H9 (cell line): Measurements from ENCODE around the gene MMP17. TPM values are rescaled to one million over a fixed set of nuclear protein-coding genes. Genes with fewer than 3 reads are reported as not detected.

ENCODE experiments used
- DNase-seq: peaks from one replicate; pipeline ENCODE4 v3.0.0-alpha.2; 2017
- H2AFZ ChIP-seq: one replicate; pipeline ENCODE4 v1.6.1; 2013; ENCODE audit warnings: mild to moderate bottlenecking, low read length, control low read depth, moderate library complexity
- H2AK5ac ChIP-seq: 2 replicates; pipeline ENCODE4 v1.6.1; 2013; ENCODE audit warnings: low read length, control low read depth, mixed read lengths; ENCODE audit not compliant: insufficient read length
- H2BK120ac ChIP-seq: one replicate; pipeline ENCODE4 v1.6.1; 2013; ENCODE audit warnings: low read depth, mild to moderate bottlenecking, low read length, control low read depth, inconsistent platforms; ENCODE audit not compliant: poor library complexity, severe bottlenecking
- H2BK12ac ChIP-seq: 2 replicates; pipeline ENCODE4 v1.6.1; 2013; ENCODE audit warnings: low read length, control low read depth, mixed read lengths, low read depth; ENCODE audit not compliant: insufficient read length
- H2BK15ac ChIP-seq: 2 replicates; pipeline ENCODE4 v1.6.1; 2013; ENCODE audit warnings: low read depth, low read length, control low read depth
- H2BK20ac ChIP-seq: one replicate; pipeline ENCODE4 v1.6.1; 2013; ENCODE audit warnings: low read depth, mild to moderate bottlenecking, low read length, control low read depth, inconsistent platforms; ENCODE audit not compliant: poor library complexity, severe bottlenecking
- H2BK5ac ChIP-seq: 2 replicates; pipeline ENCODE4 v1.6.1; 2013; ENCODE audit warnings: low read length, control low read depth, mixed read lengths; ENCODE audit not compliant: insufficient read length
- H3K14ac ChIP-seq: 2 replicates; pipeline ENCODE4 v1.6.1; 2013; ENCODE audit warnings: low read length, control low read depth; ENCODE audit not compliant: insufficient read depth
- H3K18ac ChIP-seq: 2 replicates; pipeline ENCODE4 v1.6.1; 2013; ENCODE audit warnings: low read depth, mild to moderate bottlenecking, mixed read lengths, low read length, control low read depth; ENCODE audit not compliant: insufficient read length
- H3K23ac ChIP-seq: 2 replicates; pipeline ENCODE4 v1.6.1; 2013; ENCODE audit warnings: low read length, control low read depth, mixed read lengths, low read depth; ENCODE audit not compliant: insufficient read length
- H3K23me2 ChIP-seq: 2 replicates; pipeline ENCODE4 v1.6.1; 2013; ENCODE audit warnings: low read depth, mild to moderate bottlenecking, mixed read lengths, low read length, control low read depth; ENCODE audit not compliant: insufficient read length, poor library complexity, severe bottlenecking
- H3K27ac ChIP-seq: 2 replicates; pipeline ENCODE4 v1.5.1; 2013; ENCODE audit warnings: low read length, control low read depth, mixed read lengths, low read depth; ENCODE audit not compliant: insufficient read length
- H3K27me3 ChIP-seq: 2 replicates; pipeline ENCODE4 v1.6.1; 2013; ENCODE audit warnings: low read length, control low read depth, inconsistent platforms; ENCODE audit not compliant: insufficient read depth
- H3K4ac ChIP-seq: 2 replicates; pipeline ENCODE4 v1.6.1; 2013; ENCODE audit warnings: low read depth, mild to moderate bottlenecking, control low read depth, inconsistent platforms, low read length, moderate library complexity
- H3K4me1 ChIP-seq: 2 replicates; pipeline ENCODE4 v1.6.1; 2013; ENCODE audit warnings: low read length, control low read depth, inconsistent platforms; ENCODE audit not compliant: insufficient read depth
- H3K4me2 ChIP-seq: 2 replicates; pipeline ENCODE4 v1.6.1; 2013; ENCODE audit warnings: low read length, control low read depth, mixed read lengths; ENCODE audit not compliant: insufficient read length, insufficient read depth
- H3K56ac ChIP-seq: 2 replicates; pipeline ENCODE4 v1.6.1; 2013; ENCODE audit warnings: low read depth, mild to moderate bottlenecking, mixed read lengths, low read length, control low read depth; ENCODE audit not compliant: insufficient read length
- H3K79me1 ChIP-seq: 2 replicates; pipeline ENCODE4 v1.6.1; 2013; ENCODE audit warnings: low read depth, mild to moderate bottlenecking, moderate library complexity, low read length, control low read depth, inconsistent platforms; ENCODE audit not compliant: insufficient read depth, poor library complexity, severe bottlenecking
- H3K79me2 ChIP-seq: 2 replicates; pipeline ENCODE4 v1.6.1; 2013; ENCODE audit warnings: low read length, control low read depth, inconsistent platforms; ENCODE audit not compliant: insufficient read depth
- H3K9ac ChIP-seq: 2 replicates; pipeline ENCODE4 v1.6.1; 2013; ENCODE audit warnings: low read length, control low read depth, mixed read lengths; ENCODE audit not compliant: insufficient read length; ENCODE audit errors: extremely low read depth
- H3K9me3 ChIP-seq: one replicate; pipeline ENCODE4 v1.6.1; 2013; ENCODE audit warnings: low read depth, low read length, inconsistent platforms; ENCODE audit not compliant: control insufficient read depth
- H3T11ph ChIP-seq: one replicate; pipeline ENCODE4 v1.6.1; 2013; ENCODE audit warnings: mild to moderate bottlenecking, low read length, control low read depth, inconsistent platforms
- H4K20me1 ChIP-seq: one replicate; pipeline ENCODE4 v1.6.1; 2013; ENCODE audit not compliant: control insufficient read depth, insufficient read length, insufficient read depth
- H4K5ac ChIP-seq: 2 replicates; pipeline ENCODE4 v1.6.1; 2013; ENCODE audit warnings: low read depth, mild to moderate bottlenecking, mixed read lengths, low read length, control low read depth; ENCODE audit not compliant: insufficient read length
- H4K8ac ChIP-seq: replicated peaks from 2 replicates; pipeline ENCODE4 v1.6.1; 2013; ENCODE audit warnings: low read length, control low read depth, mixed read lengths, low read depth; ENCODE audit not compliant: insufficient read length
- H4K91ac ChIP-seq: 2 replicates; pipeline ENCODE4 v1.6.1; 2013; ENCODE audit warnings: low read depth, mild to moderate bottlenecking, moderate library complexity, mixed read lengths, low read length, control low read depth; ENCODE audit not compliant: insufficient read length
- H3K27ac Mint-ChIP-seq, 3 experiments: 2 replicates in 2 of 3; 3 replicates in 1 of 3; pipeline ENCODE4 v1.8.0; 2020 to 2021; ENCODE audit warnings: mixed read lengths in 3 of 3, mild to moderate bottlenecking in 1 of 3, moderate library complexity in 1 of 3
- H3K27me3 Mint-ChIP-seq: 2 replicates; pipeline ENCODE4 v1.8.0; 2021; ENCODE audit warnings: low read depth, mild to moderate bottlenecking, moderate library complexity, mixed read lengths
- H3K36me3 Mint-ChIP-seq, 3 experiments: 2 replicates in 2 of 3; 3 replicates in 1 of 3; pipeline ENCODE4 v1.8.0; 2020 to 2021; ENCODE audit warnings: low read depth in 3 of 3, mixed read lengths in 3 of 3; ENCODE audit not compliant: insufficient read depth in 1 of 3
- H3K4me1 Mint-ChIP-seq, 2 experiments: 2 replicates each; pipeline ENCODE4 v1.8.0; 2020; ENCODE audit warnings: mixed read lengths in 2 of 2
- H3K4me3 Mint-ChIP-seq, 2 experiments: 2 replicates in 1 of 2; 3 replicates in 1 of 2; pipeline ENCODE4 v1.8.0; 2020 to 2021; ENCODE audit warnings: mild to moderate bottlenecking in 2 of 2, mixed read lengths in 2 of 2, moderate library complexity in 1 of 2
- H3K9me3 Mint-ChIP-seq, 2 experiments: 2 replicates in 1 of 2; 3 replicates in 1 of 2; pipeline ENCODE4 v1.8.0; 2020; ENCODE audit warnings: mild to moderate bottlenecking in 2 of 2, mixed read lengths in 2 of 2, moderate library complexity in 1 of 2
- CTCF ChIP-seq: fragments of 200-600 bp; sonication (generic); conservative IDR thresholded peaks from 3 replicates; pipeline ENCODE4 v1.8.0; 2021; ENCODE audit warnings: antibody characterized with exemption, mild to moderate bottlenecking
- WGBS: extraction: QIAGEN DNeasy Blood & Tissue Kit; methylation state at CpG from one replicate; pipeline ENCODE4 v1.1.7; 2013; ENCODE audit warnings: missing lambda C conversion rate, low lambda C conversion rate, mixed read lengths; ENCODE audit not compliant: insufficient read length; ENCODE audit errors: extremely low coverage; 5-methylcytosine and 5-hydroxymethylcytosine counted together
- total RNA-seq: library from RNA; stranded (reverse); gene quantifications from 2 replicates; pipeline ENCODE4 v1.2.1, GENCODE V29; 2021

Gene MMP17
- total RNA-seq, 1 experiment from 2014 or later = 14.8 TPM

DNA sequence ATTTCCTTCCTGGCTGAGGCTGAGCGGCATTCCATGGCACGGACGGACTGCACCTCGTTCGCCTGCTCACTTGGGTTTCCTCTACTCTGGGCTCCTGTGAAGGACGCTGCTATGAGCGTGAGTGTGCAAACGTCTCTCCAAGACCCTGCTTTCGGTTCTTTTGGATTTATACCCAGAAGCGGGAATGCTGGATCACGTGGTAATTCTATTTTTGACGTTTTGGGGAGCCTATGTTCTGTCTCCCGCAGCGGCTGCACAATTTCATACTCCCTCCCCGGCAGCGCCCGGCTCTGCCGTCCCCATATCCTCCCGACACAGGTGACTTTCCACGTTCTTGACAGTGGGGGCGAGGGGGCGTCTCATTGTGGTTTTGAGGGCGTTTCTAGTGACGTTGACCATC, 20.6 kb downstream of the MMP17 start:
- H3K4me2 ChIP-seq = no peak overlapping the region
- no peak overlapping the region for H2AFZ ChIP-seq
- no peaks in the 10 kb centered on the region for H3K9me3 Mint-ChIP-seq
- H3K27me3 ChIP-seq = no peaks in the 10 kb centered on the region
- H3T11ph ChIP-seq = no peak overlapping the region
- no peak overlapping the region for H2BK12ac ChIP-seq
- H3K27ac Mint-ChIP-seq = no peak overlapping the region
- no peak overlapping the region for H4K91ac ChIP-seq
- H3K79me1 ChIP-seq = no peaks in the 10 kb centered on the region
- H3K9ac ChIP-seq = no peak overlapping the region
- H2AK5ac ChIP-seq = no peak overlapping the region
- no peak overlapping the region for H3K14ac ChIP-seq
- H3K4me3 Mint-ChIP-seq = no peak overlapping the region
- no peak overlapping the region for H2BK20ac ChIP-seq
- H3K4me1 ChIP-seq = no peaks in the 10 kb centered on the region
- no peaks in the 10 kb centered on the region for H3K9me3 ChIP-seq
- H4K5ac ChIP-seq = no peak overlapping the region
- no peaks in the 10 kb centered on the region for H3K79me2 ChIP-seq
- H3K4ac ChIP-seq = no peak overlapping the region
- no peak overlapping the region for H3K56ac ChIP-seq
- H4K20me1 ChIP-seq = no peaks in the 10 kb centered on the region
- no peak overlapping the region for H3K23ac ChIP-seq
- H3K23me2 ChIP-seq = no peaks in the 10 kb centered on the region
- H3K4me1 Mint-ChIP-seq = no peaks in the 10 kb centered on the region
- no peak overlapping the region for H4K8ac ChIP-seq
- WGBS = no CpG with 5 or more reads among the region's 24 CpGs
- no peak overlapping the region for H2BK120ac ChIP-seq
- H3K18ac ChIP-seq = no peak overlapping the region
- no peak overlapping the region for H2BK15ac ChIP-seq
- H2BK5ac ChIP-seq = no peak overlapping the region
- TF ChIP-seq CTCF = no peak
- peaks cover 10 to 24% (median 24%) of the 10 kb centered on the region in 3 experiments; a peak in 6 of 7 replicates for H3K36me3 Mint-ChIP-seq
- H3K27me3 Mint-ChIP-seq = no peaks in the 10 kb centered on the region
- DNase-seq = no peak
- no peak overlapping the region for H3K27ac ChIP-seq
